ENCODE results near the gene GRIK3.
A peak's percentile ranks its signal among the peaks of the same experiment; 100 is the strongest.

GRIK3 gene

DNA sequence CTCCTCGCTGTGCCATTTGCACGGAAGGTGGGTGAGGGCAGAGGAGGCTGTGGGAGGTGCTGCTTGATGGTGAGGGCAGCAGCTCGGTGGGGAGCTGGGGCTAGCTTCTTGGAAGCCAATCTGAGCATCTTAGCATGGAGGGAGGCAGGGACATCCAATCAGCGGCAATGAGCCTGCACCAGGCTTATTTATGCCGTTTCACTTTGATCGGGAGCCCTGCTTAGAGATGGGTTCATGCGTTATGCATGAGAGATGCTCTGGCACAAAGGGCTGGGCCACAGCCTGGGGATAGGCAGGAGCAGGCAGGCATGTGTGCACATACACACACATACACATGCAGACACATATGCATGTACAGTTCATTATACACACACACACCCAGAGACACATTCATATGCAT lies 220.2 kb downstream of the GRIK3 start:
- no peak for DNase-seq

DNA sequence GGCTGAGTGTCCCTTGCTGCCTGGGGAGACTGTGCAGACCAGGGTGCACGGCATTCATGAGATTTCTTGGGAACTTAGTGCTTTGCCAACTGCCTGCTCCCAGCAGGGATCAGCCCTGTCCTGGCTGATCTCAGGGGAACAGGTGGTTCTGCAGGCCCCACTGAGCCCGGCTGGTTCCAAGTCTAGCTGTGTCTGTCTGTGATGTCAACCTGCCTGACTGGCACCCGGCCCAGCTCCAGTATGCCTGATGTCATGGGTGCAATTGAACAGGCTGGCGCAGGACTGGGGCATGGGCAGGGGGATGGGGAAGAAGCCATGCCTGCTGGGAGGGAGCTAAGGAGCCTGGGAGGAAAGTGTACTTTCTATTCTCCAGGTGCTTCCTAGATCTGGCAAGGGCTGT lies 227.1 kb downstream of the GRIK3 start:
- peak; percentile 11 for DNase-seq

DNA sequence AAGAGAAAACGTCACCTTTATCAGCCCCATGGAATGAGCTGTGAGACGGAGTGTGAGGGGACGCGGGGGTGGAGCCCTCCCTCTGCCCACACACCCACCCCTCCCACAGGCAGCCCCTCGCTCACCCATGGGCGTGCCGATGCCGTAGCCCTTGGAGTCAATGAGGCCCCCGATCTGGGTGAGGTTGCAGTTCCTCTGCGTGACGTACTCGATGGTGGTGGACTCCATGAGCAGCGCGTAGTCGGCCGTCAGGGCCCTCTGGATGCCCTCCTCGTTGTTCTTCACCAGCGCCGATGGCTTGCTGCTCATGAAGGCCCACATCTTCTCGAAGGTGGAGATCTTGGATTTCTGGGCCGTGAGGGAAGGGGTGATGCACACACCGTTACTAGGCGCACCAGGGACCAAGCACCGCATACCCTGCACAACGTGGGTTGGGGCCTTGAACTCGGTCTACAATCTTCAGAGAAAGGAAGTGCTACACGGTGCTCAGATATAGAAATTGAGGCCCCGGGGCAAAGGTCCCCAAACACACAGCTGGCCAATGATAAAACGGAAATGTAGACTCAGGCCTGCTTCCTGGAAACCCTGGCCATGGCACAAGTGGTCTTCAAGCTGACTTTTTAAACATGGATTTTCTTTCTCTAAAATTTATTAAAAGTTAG lies 228.2 kb downstream of the GRIK3 start:
- no peak for DNase-seq

DNA sequence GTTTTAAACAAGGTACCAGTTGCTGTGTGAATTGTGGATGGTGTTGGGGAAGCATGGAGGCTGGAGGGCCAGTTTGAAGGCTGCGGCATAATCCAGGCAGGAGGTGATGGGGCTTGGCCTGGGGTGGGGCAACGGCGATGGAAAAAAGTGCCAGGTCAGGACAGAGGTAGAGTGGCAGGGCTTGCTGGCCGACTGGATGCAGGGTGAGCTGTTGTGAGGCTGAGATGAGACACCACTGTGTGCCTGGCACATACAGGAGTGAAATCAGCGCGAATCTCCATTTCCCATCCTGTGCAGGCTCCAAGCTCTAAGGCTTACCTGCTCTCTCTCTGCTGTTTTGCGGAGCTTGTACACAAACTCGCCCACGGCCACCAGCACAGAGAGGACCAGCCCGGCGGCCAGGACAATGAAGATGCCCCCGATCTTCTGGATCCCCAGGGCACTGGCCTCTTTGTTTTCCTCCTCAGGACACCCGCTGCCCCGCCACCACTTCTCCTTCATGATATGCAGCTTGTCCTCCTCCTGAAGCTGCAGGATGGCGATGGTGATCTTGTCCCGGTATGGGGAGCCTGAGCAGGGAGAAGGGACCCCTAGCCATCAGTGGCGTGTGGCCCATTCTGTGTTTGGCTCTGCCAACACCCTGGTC lies 229.5 kb downstream of the GRIK3 start:
- no peak for DNase-seq

DNA sequence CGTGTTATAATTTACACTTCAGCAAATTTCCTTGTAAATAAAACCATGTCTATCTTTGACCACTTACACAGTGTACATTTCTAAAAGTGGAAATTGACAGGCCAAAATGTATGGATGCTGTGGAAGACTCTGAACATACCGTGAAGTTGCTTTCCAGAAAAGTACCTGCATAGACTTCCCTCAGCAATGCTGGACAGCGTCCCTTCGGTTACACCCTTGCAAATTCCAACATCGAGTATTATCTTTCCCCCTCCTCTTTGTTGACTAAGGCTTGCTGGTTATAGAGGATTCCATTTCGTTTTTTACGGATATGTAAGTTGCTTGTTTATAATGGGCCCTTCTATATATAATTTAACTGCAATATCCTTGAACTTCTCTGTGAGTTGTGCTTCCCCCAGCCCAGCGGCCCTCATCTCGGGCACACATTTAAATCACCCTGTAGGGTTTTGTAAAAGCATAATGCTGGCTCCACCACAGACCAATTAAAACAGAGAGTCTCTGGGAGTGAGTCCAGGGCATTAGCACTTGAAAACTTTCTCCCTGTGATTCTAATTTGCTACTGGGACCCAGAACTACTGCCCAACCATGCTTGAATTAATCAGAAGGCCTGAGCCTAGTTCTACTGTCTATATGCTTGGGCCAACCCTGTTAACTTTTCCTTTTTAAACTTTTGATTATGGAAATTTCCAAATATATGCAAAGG lies 230.3 kb downstream of the GRIK3 start:
- DNase-seq: no peak

DNA sequence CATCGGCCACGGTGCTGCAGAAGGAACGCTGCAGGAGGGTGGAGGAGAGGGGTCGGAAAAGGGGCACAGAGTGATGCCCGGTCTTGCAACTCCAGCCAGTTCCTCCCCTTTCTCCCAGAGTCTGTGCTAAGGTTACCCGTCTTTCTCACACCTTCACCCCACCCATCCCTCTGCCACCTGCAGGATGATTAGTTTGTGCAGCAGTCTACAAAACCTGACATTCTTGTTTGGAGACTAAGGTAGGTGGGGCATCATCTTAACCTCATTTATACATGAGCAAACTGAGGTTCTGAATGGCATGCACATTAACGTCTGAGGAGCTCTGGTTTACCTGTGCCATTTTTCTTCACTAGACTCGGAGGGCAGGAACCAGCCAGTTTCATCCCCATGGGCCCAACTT lies 232.3 kb downstream of the GRIK3 start:
- DNase-seq: no peak

DNA sequence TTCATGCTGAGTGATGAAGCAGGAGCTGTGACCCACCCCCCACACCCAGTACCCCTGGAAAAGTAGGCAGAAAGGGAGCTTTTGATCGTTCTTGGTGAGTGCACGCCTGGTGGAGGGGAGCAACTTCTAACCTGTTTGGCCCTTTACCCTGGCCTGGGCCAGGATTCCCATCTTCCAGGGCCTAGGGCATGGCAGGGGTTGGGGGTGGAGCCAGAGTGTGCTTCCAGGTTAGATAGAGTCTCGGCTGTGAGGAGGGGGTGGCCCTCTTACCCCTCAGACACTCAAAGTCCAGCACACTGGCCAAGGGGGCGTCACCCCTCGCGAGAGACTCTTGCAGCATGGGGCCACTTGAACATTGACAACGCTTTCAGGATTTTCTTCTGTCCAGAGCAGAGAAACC lies 236.6 kb downstream of the GRIK3 start:
- no peak for DNase-seq

DNA sequence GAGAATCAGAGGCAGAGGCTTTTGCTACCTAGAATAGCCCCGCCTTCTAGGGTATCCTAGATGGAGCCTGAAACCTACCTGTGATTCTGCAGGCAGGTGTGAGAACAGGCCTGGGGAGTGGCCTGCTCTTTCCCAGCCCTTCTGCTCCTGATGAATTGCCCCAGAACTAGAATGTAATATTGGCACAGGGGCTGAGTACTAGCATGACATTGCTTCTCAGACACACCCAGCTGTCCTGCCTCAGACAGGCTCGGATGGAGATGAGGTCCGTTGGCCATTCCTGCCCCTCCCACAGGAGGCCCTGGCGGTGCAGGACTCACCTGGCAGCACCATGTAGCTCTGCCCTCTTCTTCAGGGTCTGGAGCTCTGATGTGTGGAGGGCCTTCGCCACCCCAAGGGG lies 237.6 kb downstream of the GRIK3 start:
- no peak for DNase-seq

DNA sequence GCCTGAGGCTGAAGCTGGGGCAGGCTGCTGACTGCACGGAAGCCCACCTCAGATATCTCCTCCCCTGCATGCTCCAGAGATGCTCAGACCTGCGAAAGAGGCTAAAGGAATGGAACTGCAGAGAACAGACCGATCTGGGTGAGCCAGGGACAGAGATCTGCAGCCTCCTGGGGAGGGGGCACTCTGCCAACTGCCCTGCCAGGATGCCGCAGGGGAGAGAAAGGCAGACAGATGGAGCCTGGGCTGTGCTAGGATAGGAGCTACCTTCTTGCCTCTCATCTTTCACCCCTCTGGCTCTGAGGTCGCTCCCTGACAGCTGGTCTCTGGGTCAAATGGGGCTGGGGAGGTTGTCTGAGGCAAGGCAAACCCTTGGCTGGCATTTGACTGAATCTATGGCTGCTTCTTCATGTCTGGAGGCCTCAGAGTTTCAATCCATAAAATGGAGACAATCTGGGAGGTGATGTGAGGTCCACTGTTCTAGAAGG lies 238.2 kb downstream of the GRIK3 start:
- no peak for DNase-seq

DNA sequence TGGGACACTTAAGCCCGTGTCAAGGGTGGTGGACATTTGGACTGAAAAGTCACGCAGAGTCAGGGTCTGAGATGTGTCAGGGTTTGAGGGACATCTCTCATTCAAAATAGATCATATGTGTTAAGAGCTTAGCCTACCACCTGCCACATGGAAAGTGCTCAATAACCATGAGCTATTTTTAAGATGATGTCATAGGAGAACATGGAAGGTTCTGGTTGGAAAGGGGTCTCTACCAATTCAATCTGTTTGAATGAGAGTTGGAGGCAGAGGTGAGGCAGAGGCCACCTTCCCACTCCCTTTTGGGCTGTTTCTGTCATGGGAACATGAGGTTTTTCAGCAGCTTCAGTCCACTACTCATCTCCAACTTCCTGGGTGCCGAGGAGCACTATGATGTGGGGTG lies 239.9 kb downstream of the GRIK3 start:
- DNase-seq: no peak

DNA sequence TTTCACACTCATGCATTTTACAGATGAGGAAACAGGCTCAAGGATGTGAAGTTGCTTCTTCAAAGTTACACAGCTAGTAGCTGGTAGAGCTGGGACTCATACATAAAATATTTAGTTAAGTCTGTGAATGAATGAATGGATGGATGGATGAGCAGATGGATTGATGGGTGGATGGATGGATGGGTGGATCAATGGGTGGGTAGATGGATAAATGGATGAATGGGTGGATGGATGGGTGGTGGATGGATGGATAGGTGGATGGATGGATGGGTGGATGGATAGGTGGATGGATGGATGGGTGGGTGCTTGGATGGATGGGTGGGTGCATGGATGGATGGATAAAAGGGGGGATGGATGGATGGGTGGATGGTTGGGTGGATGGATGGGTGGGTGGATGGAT lies 240.9 kb downstream of the GRIK3 start:
- DNase-seq: no peak

DNA sequence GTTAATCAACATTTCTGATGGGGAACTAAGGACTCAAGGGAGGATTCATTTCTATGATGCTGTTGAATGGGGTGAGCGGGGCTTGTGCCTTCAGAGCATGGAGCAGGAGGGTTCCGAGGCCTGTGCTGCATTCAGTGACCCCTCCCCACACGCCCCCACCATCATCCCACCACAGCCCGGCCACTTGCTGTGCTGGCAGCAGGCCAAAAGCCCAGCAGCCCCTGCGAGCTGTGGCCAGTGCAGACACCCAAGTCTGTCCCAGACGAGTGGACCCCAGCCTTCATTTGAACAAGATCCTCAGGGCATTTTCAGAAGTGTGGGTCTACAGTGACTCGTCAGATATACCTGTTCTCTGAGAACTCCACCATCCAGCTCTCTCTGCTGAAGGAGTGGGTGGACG lies 242.0 kb downstream of the GRIK3 start:
- DNase-seq: no peak

DNA sequence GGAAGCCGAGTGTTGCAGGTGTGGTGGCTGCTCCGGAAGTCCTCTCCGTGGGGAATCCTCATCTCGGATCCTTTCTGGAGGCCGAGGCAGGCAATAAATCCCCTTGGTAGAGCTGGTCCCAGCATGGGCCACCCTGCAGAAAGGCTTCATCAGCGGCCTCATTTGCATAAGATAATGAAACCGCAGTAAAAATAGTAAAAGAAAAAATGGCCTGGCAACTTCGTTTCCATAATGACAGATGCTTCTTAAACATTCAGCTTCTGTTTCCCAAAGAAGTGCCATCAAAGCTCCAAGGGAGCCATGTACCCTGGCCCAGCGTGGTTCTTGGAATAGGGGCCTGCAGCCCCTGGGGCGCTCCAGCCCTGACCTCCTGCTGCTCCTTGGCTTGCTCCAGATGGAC lies 244.1 kb downstream of the GRIK3 start:
- DNase-seq: no peak

DNA sequence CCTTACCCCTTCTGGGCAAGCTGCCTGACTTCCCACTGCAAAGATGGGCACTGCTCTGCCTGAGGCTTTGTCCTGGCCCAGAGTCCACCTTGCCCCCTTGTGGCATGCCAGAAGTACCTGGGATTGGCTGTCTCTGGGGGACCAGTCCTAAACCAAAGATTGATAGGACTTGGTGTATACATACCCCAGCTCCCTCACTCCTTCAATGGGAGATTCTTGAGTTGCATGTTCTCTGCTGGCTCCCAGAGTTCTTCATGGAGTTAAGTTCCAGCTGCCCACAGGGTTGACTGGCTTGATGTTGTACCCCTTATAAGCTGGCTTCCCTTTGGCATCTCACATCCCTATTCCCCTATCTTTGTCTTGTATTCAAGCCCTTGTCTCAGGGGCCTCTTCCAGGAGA lies 244.8 kb downstream of the GRIK3 start:
- DNase-seq: no peak

DNA sequence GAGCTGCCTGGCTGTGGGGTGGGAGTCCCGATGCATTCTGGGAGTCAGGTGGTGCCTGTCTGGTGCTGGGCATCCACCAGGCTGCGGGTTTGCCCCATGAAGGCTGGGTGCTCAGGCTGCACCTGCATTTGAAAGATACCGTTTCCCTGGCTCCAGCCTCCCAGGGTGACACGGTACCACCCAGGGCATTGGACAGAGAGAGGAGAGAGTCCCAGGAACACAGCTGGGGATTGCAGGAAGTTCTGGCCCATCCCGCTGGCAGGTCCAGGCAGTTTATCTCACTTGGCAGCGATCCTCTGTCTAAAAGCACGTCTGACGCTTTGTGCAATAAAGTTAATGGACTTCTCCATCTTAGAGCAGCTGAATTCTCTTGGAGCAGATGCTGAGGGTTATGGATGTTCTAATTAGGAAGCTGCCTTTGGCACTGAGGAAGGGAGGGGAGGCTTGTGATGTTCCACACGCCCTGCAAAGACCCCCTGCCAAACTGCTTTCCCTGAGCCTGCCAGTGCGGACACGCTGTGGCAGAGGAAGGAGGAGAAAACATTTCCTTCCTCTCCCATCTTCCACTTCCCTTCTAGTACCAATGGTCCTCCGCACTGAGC lies 246.9 kb downstream of the GRIK3 start:
- DNase-seq: peak; percentile 66

DNA sequence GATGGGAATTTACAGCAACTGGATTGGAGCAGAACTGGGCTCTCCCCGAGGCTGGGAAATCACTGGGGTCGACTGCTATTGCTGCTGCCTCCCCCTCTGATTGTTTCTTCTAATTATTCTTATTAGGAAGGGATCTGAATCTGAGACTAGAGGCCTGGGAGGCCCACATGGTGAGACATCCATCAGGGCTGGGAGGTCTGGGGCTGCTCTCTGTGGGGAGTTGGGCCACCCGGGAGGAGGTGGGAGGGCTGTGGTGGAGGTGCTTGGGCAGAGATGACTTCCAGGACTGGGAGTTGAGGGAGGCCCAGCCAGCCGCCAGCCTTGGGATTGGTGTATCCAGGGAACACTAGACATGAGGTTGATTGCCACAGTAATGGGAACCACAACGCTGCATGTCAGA lies 247.9 kb downstream of the GRIK3 start:
- DNase-seq: no peak

DNA sequence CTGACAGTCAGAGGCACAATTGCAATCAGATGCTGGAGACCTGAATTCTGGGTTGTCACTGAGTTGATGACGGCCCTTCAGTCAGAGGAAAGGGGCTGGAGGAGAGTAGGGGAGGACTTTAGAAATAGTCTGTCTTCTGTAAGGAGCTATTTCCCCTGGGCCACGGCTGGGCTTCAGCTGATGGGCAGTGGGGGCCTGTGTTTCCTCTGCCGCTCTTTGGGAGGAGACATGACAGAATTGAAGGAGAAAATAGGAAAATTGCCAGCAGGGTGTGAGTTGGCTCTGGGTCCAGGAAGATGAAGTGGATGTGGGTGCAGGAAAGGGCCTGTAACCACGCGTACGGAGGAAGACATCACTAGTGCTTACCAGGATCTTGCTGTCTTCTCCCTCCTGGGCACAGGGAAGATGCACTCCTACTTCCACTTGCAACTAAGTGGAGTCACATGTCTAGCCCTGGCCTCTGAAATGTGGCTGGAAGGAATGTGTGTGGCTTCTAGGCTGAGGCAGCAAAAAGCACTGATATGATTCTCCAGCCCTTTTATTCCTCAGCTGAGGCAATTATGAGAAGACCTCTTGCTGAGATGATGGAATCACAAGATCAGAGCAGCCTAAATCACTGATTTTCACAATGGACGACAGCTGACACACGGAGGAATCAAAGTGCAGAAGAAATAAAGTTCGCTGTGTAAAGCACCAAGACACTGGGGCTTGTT lies 250.0 kb downstream of the GRIK3 start:
- DNase-seq: no peak

DNA sequence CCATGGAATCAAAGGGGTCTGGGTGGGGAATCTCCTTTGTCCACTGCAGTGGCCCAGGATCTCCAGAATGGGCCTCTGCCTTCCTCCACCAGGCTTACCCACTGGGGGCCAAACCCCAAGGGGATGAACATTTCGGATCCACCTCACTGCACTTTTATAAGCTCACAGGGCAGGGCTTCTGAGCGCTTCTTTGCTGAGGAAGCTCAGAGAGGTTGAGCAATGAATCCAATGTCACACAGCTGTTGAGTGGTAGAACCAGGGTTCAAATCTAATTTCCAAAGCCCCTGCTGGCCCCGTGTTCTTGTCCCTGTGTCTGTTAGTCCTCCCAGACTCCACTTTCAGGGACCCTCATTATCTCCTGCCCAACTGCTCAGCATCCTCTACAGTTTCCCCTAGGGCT lies 250.8 kb downstream of the GRIK3 start:
- no peak for DNase-seq

DNA sequence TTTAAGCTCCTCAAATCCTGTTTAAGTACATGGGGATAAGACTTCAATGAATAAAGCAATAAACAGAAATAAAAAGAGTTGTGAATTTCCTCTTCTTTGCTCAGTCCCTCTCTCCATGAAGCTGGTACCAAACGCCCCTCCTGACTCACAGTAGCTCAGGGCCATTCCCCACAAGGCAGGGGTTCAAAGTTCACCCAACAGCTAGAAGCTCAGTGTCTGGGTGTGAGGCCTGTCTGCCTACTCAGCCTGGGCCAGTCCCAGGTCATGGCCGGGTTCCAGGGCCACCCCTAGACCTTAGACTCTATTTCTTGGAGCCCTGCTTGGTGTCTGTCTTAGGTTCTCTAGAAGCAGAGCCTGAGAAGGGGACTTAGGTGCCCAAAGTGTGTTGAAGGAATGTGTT lies 251.5 kb downstream of the GRIK3 start:
- DNase-seq: no peak

DNA sequence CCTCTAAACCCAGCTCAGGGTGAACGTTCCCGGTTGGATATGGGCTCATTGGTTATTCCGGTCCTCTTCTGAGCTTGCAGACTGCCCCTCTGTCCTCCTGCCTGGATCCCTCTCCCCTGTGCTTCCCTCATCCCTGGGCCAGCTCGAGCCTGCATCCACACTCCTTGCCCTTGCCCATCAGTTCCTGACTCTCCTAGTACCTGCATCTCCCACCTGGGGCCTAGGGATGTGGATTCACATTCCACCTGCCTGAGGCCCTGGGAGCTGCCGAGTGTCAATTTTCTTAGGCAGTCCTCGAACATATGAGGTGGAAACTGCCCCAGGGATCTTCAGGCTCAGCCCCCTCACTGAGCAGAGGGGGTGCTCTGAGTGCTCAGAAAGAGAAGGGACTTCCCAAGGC lies 252.2 kb downstream of the GRIK3 start:
- DNase-seq: no peak

DNA sequence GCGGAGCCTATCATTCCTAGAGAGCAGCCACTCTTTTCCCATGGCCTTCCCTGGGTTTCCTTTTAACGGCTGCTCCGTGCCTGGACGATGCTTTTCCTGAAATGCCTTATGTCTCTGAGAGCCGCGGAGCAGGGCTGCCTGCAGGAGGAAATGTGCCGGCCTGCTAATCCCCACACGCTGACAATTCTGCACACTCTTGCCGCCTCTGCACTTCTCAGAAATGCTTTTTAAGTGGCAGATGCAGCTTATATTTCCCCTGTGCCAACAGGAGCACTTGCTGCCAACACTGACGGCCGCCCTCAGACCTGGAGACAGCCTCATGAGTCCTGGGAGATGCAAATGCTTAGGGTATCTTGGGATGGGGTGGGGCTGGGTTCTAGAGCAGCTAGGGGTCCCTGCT lies 253.2 kb downstream of the GRIK3 start:
- DNase-seq: no peak

DNA sequence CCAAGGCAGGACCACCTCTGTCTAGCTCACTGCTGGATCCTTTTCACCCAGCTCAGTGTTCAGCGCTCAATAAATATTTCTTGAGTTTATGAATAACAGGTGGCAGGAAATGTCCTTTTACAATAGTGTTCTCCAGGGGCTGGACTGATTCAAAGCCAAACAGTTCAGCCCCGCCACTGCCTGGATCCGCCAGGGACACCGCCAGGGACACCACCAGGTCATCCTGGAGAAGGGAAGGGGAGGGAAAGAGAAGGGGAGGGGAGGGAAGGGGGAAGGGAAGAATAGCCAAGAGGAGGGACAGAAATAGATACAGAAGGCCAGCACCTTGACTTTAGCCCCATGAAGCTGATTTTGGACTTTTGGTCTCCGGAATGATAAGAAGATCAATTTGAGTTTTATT lies 255.6 kb downstream of the GRIK3 start:
- DNase-seq: no peak
